ENCODE data around the gene WDR33. TPM values are rescaled to one million over a fixed set of nuclear protein-coding genes. Genes with fewer than 3 reads are reported as not detected.

The WDR33 gene
- total RNA-seq, 6 experiments from 2014 or later, result 15.6 to 38.3 (median 28.0) TPM

- ATAC-seq, result no peak
- Histone ChIP-seq H3K36me3 (no peaks in the 10 kb centered on the region), H3K4me1 (peaks cover 0 to 6% (median 0%) of the 10 kb centered on the region in 4 donors), H3K9me3 (no peaks in the 10 kb centered on the region), H3K27ac (no peak overlapping the region), H3K4me3 (no peak overlapping the region), H3K27me3 (no peaks in the 10 kb centered on the region)
- TF ChIP-seq POLR2A (IDR thresholded peaks at IDR 0.05), result no peak
- TF ChIP-seq CTCF (IDR thresholded peaks at IDR 0.05), result no peak
- intact Hi-C loops (cut with DNase I), result no loop called here
- no peak for DNase-seq
- WGBS (ENCODE audit: insufficient coverage, low coverage, low lambda C conversion rate, missing lambda C conversion rate), result 49% methylated on average over 4 of the region's 15 CpGs
These were observed 131.2 kb downstream of the WDR33 start for GRCh38 chr2:127679680-127680361.

GRCh38 chr2:127678991-127679390, 132.0 kb downstream of the WDR33 start:
- Histone ChIP-seq H3K27me3 (no peaks in the 10 kb centered on the region), H3K4me1 (peaks cover 0 to 6% (median 0%) of the 10 kb centered on the region in 4 donors), H3K36me3 (no peaks in the 10 kb centered on the region), H3K9me3 (no peaks in the 10 kb centered on the region), H3K27ac (no peak overlapping the region), H3K4me3 (no peak overlapping the region)
- TF ChIP-seq POLR2A (IDR thresholded peaks at IDR 0.05) (no peak), CTCF (IDR thresholded peaks at IDR 0.05) (no peak)
- DNase-seq (no peak), ATAC-seq (no peak)
- intact Hi-C loops (cut with DNase I), result no loop called here
- no CpG with 5 or more reads among the region's 6 CpGs for WGBS (ENCODE audit: insufficient coverage, low coverage, low lambda C conversion rate, missing lambda C conversion rate)

GRCh38 chr2:127678531-127678930, 132.4 kb downstream of the WDR33 start:
- Histone ChIP-seq H3K27ac (no peak overlapping the region), H3K9me3 (no peaks in the 10 kb centered on the region), H3K4me3 (no peak overlapping the region), H3K36me3 (no peaks in the 10 kb centered on the region), H3K27me3 (no peaks in the 10 kb centered on the region), H3K4me1 (peaks cover 0 to 6% (median 0%) of the 10 kb centered on the region in 4 donors)
- intact Hi-C loops (cut with DNase I), result no loop called here
- DNase-seq, result no peak
- no peak for ATAC-seq
- 68% methylated on average over 6 of the region's 10 CpGs for WGBS (ENCODE audit: insufficient coverage, low coverage, low lambda C conversion rate, missing lambda C conversion rate)
- TF ChIP-seq POLR2A (IDR thresholded peaks at IDR 0.05) (no peak), CTCF (IDR thresholded peaks at IDR 0.05) (no peak)

- H3K4me1 ChIP-seq, result peaks cover 0 to 6% (median 0%) of the 10 kb centered on the region in 4 donors
- H3K36me3 ChIP-seq, result no peaks in the 10 kb centered on the region
- H3K27ac ChIP-seq, result no peak overlapping the region
- WGBS (ENCODE audit: insufficient coverage, low coverage, low lambda C conversion rate, missing lambda C conversion rate), result 80% methylated on average over 2 of the region's 2 CpGs
- intact Hi-C loops (cut with DNase I), result no loop called here
- ATAC-seq (no peak), DNase-seq (no peak)
- no peaks in the 10 kb centered on the region for H3K9me3 ChIP-seq
- H3K4me3 ChIP-seq, result no peak overlapping the region
- TF ChIP-seq CTCF (IDR thresholded peaks at IDR 0.05), result no peak
- no peak for TF ChIP-seq POLR2A (IDR thresholded peaks at IDR 0.05)
- H3K27me3 ChIP-seq, result no peaks in the 10 kb centered on the region
These were observed 134.1 kb downstream of the WDR33 start for GRCh38 chr2:127676906-127677305.

Data from right lobe of liver (tissue), 6 donors.